Smooth muscle cell of trachea (primary cell): ENCODE measurements around the gene SLC44A5. TPM values are rescaled to one million over a fixed set of nuclear protein-coding genes. Genes with fewer than 3 reads are reported as not detected.

ENCODE experiments used
- total RNA-seq: library from RNA; depleted of rRNA; stranded (reverse); fragments of >200 nt; gene quantifications from 2 replicates; pipeline ENCODE4 v1.2.1, GENCODE V29; 2014

SLC44A5 gene
- total RNA-seq = under 0.01 and 0.15 TPM in 2 replicates

GRCh38 chr1:75611014-75611413 lies at the start of gene SLC44A5:
SLC44A5 (minus strand) TSS chr1:75611114; CDS start chr1:75541447, 69,667 bp downstream.

Other genes with a start within 250 kb of the SLC44A5 start
- 27.6 and 39.4 TPM in 2 replicates for gene ACADM, start 113.6 kb upstream of the SLC44A5 start, total RNA-seq
- 56.1 and 79.8 TPM in 2 replicates for gene RABGGTB, start 175.1 kb upstream of the SLC44A5 start, total RNA-seq
- under 0.01 and 0.33 TPM in 2 replicates for gene MSH4, start 185.8 kb upstream of the SLC44A5 start, total RNA-seq